NCI-H2171 (cell line): ENCODE measurements around the gene CLDN5.

ENCODE experiments used
- DNase-seq: peaks from one replicate; lab custom pipeline; 2025; lab: John Stamatoyannopoulos, UW

Gene CLDN5

DNA sequence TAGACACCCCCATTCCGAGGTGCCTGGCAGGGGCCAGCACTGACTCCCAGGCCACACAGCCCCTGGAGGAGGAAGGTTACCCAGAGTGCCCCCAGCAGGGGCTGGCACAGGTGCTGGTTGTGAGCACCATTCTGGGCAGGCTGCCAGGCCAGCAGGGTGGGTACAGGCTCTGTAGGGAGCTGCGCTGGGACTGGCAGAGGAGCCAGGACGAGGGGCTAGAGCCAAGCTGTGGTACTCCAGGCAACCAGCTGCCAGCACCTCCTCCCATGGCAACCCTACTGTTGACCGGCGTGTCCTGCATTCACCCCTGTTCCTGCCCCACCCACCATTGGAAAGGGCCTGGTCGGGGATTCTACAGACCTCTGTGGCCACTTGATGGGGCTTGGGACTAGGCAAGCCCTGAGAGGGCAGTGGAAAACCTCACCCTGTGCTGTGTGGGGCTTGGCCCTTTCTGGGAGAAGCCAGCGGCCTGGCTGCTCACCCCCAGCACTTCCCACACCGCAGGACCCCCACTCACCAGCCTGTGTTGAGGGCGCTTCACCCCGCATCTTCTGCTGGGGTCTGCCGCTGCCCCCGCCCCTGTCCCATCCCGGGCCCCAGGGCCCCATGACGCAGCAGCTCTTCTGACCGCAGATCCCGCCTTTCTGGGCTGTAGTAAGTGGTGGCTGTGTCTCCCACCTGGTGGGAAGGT, 1.9 kb downstream of the CLDN5 start:
- DNase-seq, result peak; percentile 71

DNA sequence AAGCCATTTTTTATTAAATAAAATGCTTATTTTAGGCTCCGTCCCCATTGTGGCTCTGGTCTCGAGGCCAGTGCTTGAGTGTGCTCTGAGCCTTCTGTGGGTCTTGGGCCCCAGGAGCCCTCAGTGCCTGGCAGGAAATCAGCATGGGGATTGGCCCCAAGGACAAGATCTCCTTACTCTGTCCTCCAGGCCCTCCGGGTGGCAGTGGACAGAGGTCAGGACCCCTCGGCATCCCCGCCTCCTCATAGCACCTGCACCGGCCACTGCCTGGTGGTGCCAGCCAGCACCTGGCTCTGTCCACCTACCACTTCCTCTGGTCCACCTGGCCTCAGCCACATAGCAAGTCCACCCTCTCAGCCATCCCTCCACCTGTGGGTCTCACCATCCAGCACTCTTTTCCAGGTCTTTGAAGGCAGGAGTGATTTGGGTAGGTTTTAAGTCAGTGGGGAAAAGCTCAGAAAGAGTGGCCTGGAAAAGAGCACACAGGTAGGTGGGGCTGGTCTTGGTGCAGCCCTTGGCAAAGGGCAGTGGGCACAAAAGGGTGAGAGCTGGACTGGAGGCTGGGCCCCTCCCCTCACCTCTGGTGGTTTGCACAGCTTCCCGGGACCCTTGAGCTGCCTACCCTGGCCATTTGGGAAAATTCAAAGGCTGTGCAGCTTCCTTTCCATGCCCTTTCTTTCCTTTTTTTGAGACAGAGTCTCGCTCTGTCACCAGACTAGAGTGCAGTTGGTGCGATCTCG, 3.5 kb downstream of the CLDN5 start:
- no peak for DNase-seq

DNA sequence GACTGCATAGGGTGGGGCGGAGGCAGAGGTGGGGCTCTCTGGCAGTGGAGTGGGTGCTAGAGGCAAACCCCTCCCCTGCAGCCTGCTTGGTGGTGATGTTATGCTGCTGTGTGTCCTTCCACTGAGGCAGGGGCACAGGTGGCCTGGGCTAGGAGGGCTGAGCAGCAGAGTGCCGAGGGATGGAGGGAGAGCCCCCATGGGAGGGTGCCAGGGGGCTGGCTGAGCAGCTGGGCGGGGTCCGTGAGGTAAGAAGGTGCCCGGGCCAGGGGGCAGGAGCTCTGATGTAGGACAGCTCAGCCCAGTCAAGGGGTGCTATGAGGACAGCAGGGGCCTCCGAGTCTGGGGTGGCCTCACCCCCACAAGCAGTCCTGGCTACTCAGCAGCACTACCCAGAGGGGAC, 4.2 kb downstream of the CLDN5 start:
- DNase-seq, result no peak

DNA sequence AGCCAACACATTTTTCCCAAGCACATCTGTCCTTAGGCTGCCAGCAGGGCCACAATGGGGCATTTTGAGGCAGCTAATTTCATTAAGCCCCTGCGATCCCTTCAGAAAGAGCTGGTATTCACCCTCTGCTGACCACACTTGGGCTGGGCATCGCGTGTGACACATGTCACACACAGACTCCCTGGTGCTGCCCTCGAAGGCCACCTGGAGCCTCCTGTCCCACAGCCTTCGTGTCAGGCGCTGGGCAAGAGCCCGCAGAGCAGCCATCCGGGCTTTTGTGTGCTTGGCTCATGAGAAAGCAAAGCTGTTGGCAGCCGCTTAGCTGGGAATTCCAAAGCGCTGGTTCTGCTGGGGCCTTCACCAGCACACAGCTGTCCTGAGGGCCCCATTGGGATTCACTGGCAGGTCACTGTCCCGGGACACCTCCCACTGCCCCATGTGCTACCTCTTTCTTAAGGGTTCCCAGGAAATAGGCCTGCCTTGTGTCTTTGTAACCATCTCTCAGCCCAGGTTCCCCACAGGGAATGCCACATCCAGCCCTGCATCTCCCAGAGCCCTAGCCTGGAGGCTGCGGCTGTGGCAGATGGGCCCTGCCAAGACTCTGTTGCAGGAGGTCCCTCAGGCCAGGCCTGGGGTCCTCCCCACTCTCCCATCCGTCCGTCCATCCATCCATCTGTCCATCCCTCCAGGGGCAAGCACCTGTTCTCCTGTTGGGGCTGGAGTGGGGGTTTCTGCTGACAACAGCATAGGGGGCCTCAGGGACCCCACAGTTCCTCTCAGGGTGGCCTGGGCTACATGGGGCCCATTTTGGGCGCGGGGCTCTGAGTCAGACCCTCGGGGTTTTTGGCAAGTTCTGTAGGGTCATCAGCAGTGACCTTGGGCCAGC, 4.9 kb downstream of the CLDN5 start:
- DNase-seq, result no peak

DNA sequence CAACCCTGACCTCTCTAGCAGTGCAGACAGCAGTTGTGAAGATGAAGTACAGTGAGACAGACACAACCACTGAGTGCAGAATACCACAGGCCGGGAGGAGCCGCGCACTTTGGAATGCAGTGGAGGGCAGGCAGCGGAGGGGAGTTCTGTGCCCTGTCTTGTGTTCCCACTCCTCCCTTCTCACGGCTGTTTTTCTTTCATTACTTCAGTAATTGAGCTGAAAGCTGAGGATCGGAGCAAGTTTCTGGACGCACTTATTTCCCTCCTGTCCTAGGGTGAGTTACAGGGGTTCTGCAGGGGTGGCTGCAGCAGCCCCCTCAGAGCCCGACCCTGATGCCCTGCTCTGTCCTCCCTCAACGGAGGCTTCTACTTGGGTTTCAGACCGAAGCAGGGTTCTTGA, 5.6 kb downstream of the CLDN5 start:
- DNase-seq, result no peak

DNA sequence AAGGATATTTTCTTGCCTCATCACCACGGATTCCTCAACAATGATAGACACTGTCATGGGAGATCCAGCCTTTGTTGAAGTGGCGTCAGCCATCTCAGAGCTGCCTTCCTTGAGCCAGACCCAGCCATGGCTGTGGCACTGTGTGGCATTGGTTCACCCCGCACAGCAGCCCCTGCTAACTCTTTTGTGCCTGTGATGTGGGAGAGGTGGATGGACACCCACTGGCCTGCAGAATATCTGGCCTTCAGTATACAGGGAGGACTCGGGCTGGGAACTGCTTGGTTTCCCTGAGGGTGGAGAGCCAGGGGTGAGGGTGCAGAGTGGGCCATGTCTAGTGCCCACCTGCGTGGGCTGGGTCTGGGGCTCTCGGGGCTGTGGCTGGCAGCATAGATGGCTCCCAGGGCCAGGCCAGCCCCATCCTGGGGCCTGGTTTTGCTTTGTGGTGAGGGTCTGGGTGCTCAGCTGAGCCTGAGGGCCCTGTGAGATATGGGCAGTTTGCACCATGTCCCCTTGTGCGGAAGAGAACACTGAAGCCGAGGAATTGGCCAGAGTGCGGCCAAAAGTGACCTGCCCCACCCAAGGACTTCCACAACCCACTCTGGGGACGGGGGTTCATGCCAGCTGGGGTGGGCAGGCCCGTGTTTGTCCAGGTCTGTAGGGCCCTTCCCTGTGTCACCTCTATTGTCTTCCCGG, 6.1 kb downstream of the CLDN5 start:
- no peak for DNase-seq

DNA sequence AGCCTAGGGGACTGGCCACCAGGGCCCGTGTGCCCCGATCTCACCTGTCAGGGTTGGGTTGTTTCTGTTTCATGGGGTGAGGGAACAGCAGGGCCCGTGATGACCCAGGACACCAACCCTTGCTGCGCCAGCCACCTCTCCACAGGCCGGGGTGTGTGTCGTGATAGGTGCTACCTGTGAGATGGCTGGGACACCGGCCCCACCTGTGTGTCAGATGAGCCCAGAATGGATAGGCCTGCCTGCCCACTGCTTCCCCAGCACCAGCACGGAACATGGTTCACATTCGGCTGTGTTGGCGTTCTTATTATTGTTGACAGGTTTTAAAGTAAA, 7.1 kb downstream of the CLDN5 start:
- no peak for DNase-seq

DNA sequence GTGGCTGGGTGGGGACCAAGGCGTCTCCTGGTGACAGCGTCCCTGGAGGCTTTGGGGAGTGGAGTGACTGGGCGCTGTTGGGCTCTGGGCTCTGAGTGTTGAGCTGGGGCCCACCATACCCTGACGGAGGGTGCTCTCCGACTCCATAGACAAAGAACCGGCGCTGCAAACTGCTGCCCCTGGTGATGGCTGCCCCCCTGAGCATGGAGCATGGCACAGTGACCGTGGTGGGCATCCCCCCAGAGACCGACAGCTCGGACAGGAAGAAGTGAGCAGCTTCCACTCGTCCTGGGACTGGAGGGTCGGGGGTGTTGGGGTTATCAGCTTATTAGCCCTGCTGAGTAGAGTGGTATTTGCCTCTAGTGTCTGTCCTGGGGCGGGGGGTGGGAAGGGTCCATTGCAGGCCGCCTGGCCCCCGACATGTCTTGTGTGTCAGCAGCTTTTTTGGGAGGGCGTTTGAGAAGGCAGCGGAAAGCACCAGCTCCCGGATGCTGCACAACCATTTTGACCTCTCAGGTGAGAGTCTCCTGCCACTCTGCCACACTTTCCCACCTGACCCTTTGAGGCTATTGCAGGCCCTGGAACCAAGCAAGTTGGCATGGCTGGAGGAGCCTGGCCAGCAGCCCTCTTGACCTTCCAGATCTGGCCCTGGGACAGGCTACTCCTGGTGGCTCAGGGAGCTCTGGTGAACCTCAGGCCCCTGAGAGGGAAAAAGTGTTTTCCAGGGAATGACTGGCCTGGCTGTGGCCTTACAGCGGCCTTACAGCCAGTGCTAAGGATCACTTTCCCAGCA, 7.6 kb downstream of the CLDN5 start:
- no peak for DNase-seq

DNA sequence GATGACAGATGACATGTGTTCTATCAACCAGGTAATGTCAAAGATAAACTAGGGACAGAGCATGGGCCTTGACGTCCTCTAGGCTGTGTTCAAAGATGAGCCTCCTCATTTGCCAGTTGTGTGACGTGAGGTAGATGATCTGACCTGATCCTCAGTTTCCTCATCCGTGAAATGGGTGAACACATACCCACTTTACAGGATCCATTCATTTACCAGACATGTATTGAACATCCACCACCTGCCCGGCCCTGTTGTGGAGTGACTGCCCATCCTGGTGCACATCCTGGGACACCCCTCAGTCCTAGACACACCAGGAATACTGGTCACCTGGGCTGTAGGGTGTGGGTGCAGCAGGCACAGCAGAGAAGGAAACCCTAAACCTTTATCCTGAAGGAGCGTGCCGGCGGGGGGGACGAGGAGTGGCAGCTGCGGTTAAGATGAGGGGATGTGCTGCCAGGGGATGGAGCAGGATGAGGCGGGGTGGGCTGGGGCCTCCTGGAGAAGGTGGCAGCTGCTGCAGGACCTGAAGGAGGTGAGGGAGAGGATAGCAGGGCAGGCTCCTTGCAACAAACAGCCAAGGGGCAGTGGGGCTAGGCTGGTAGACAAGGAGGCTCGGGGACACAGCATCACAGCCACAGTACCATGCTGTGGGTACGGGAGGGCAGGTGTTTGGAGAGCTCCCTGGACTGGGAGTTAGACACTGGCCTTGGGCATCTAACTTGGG, 8.4 kb downstream of the CLDN5 start:
- peak; percentile 5 for DNase-seq

DNA sequence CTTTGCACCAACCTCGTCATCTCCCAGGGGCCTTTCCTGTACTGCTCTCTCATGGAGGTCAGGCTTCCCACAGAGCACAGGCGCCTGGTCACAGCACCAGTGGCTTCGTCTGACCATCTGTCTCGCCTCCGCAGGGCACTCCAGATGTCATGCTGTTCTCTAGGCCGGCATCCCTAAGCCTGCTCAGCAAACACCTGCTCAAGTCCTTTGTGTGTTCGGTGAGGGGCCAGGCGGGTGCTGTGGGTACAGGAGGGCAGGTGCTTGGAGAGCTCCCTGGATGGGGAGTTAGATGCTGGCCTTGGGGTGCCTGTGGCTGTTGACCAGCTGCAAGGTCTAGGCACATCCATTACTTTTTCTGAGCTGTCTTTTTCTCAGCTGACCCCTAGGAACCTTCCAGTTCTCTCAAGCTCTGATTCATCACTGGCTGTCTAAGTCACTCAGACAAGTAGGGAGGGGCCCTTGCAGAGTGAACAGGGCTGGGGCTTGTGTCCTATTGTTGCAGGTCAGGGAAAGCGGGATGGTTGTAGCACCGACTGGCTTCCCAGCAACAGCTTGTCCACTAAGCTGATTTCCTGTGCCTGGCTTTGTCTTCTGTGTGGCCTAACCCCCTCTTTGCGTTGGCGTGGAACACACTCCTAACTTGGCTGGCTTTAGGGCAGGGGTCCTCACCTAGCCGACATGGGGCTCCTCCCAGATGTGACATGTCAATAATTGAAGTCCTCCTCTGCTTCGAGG, 9.2 kb downstream of the CLDN5 start:
- peak; percentile 65 for DNase-seq

DNA sequence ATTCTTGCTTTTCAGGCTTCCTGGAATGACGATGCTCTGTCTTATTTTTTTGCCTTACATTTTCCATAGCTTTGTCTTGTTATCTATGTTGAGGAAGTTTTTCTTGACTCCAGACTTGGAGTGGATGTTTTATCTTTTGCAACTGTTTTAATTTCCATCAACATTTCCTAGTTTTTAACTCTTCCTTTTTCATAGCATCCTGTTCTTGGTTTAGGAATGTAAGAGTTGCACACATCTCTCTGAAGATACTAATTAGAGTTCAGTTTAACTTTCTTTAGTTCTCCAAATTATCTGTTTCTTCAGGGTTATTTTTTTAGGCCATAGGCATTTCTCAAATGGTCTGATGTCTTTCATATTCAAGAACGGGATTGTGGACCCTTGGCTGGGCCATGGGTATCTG, 10.4 kb downstream of the CLDN5 start:
- DNase-seq, result no peak

DNA sequence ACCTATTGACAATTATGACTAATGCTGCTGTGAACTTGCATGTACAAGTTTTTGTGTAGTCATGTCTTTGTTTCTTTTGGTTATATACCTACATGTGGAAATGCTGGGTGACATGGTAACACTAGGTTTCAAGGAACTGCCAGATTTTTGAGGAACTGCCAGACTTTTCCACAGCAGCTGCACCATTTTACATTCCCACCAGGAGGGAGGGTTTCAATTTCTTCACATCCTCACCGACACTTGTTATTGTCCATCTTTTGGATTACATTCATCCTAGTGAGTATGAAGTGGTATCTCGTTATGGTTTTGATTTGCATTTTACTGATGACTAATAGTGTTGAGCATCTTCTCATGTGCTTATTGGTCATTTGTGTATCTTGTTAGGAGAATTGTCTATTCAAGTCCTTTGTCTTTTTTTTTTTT, 13.3 kb downstream of the CLDN5 start:
- DNase-seq, result no peak

DNA sequence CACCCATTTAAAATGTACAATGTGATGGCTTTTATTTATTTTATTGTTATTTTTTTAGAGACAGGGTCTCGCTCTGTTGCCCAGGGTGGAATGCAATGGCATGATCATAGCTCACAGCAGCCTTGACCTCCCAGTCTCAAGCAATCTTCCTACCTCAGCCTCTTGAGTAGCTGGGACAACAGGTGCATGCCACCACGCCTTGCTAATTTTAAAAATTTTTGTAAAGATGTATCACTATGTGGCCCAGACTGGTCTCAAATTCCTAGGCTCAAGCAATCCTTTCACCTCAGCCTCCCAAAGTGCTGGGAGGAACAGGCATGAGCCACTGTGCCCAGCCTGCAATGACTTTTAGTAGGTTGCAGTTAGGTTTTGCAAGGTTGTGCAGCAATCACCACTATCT, 14.3 kb downstream of the CLDN5 start:
- no peak for DNase-seq

DNA sequence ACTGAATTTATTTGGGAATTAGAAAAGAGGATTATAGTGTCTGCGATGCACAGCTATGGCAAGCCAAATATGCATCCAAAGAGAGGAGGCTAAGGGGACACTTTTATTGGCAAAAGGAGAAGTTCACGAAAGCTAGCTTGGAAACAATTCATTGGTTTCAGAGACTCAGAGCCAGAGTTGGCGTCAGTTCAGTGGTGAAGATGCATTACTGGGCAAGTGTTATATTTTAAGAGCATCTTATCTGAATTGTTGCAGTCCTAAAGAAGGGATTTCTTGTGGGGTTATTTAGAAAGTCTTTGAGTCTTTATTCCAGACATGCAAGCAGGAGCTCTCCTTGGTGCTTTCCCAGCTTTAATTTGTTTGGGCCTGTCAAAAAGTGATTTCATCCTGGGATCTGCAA, 15.0 kb downstream of the CLDN5 start:
- no peak for DNase-seq

DNA sequence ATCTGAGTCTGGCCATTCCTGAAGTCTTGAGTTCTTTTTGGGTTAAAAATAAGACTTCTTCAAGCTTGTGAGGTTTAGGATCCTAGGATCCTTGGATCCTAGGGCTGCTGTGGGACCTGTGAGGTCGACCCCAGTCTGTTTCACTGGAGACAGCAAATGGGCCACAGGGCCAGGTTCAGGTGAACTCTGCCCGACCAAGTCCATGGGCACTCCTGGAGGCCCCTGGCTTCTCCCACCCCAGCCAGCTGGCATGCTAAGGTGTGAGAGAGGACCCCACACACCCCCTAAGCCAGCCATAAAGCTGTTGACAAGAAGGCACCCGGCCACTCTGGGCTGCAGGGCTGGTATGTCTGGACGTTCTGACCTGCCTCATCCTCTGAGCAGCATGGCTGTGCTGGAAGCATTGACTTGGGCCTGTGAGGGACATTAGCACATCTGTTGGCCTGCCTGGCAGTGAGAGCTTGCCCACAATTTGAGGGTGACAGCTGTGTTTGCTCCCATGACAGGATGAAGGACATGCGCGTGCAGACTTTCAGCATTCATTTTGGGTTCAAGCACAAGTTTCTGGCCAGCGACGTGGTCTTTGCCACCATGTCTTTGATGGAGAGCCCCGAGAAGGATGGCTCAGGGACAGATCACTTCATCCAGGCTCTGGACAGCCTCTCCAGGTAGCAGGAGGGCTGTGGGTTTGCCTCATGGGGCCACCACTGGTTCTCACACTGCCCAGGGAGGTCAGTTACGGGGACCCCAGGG, 16.0 kb downstream of the CLDN5 start:
- no peak for DNase-seq

DNA sequence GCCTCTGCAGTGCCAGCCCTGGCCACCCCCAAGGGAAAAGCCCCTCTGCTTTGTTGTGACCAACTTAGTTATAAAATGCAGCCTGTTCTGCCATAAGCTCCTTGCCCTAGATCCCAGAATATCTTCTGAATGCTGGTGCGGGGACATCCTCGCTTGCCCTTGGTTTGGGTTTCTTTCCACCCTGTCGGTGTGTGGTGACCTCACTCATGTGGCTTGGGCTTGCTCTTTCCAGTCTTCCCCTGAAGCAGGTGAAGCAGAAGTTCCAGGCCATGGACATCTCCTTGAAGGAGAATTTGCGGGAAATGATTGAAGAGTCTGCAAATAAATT, 16.7 kb downstream of the CLDN5 start:
- no peak for DNase-seq

DNA sequence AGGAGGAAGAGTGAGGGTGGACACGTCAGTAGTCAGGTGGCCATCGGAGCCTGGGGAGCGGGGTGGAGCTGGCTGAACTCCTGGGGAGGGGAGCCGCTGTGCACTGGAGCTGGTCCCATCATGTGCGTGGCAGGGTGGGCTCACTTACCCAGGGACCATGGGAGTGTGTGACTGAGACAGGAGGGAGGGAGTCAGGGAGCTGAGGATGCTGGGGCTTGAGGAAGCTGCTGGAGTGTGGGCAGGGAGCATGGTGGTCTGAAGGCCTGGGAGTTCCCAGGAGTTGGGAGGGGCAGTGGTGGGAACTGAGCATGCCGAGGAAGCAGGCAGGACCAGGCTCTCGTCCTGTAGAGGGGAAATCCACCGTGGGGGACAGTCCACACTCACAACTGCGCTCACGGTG, 18.0 kb downstream of the CLDN5 start:
- no peak for DNase-seq

DNA sequence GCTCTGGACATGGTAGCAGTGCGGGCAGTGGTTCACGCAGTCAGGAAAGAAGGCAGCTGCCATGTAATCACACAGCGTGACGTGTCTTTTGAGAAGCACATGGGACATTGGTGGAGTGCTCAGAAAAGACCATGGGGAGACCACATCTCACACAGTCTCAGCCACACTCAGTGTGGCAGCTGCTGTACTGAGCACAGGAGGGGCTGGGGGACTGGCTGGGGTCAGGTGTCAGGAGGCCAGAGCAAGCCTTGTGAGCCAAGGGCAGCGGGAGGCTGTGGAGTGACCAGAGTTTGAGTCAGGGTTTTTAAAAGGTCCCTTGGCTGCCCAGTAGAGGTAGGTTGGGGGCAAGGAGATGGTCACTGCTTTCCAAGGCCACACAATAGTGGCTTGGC, 18.5 kb downstream of the CLDN5 start:
- DNase-seq, result no peak

DNA sequence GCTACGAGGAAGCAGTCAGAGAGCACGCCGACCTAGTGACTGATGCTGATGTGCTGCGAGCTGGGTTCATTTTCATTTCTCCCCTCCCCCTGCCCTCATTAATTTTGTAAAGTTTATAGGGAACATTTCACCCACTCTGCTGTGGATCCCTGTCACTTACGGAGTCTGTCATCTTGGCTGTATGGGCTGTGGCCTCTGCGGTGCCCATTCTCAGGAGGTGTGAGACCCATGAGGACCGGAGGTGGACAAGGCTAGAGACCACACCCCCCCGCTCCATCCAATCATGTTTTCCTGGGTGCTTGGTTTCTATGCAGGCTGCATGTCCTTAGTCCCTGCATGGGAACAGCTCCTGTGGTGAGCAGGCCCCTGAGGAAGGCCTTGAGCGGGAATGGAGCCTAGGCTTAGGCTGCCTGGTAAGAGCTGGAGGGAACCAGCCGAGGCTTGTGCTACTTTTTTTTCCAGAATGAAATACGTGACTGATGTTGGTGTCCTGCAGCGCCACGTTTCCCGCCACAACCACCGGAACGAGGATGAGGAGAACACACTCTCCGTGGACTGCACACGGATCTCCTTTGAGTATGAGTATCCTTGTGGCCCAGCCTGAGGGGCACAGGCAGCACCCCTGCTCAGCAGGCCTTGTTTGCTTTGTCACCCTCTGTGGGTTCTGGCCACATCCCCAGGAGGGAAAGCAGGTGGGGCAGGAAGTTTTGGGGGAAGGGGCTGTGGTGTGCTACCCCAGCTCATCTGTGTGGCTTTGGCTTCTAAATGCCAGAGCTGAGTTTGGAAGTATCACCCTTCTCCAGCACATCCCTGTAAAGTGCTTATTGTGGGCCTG, 19.1 kb downstream of the CLDN5 start:
- no peak for DNase-seq
